Gastrocnemius medialis (tissue), 4 donors: ENCODE data around the gene ISCA2.

Experiments used
- POLR2A ChIP-seq, 2 donors: fragments of 450-650 bp; IDR thresholded peaks; one replicate each; pipeline ENCODE4 v1.6.1; 2017; ENCODE audit warnings: antibody characterized with exemption in 2 of 2, mild to moderate bottlenecking in 2 of 2, moderate library complexity in 2 of 2
- TF ChIP-seq, protein P1 (sequence below), 5 experiments: fragments of 450-650 bp in 3 of 5; fragments of 200-600 bp in 2 of 5; sonication (generic) in 2 of 5; IDR thresholded peaks in 4 of 5; conservative IDR thresholded peaks in 1 of 5; 1 replicate in 4 of 5; 2 replicates in 1 of 5; pipeline ENCODE4 v1.5.1; 2016 to 2019; ENCODE audit warnings: antibody characterized with exemption in 5 of 5, mild to moderate bottlenecking in 3 of 5, moderate library complexity in 3 of 5

DNA sequence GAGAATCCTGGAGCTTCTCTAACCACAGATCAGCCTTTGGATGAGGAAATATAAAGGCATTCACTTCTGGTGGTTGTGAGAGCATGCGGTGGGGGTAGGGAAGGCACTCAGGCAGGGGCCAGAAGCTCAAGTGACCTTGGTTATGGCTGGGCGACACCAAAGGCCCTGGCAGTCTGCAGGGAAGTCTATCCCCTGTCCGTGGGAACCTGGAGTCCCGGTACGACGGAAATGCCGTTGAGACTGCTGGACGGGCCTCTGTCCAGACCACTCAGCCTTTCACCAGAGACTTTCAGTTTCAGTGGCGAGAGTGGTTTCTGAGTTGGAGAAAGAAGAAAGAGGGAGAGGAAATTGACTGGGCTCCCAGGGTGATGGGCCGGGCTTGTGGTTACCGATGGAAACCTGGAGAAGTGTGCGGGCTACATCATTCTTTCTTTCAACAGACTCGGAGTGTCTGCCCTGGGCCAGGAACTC lies 20.9 kb downstream of the ISCA2 start:
- TF ChIP-seq, protein P1, sequence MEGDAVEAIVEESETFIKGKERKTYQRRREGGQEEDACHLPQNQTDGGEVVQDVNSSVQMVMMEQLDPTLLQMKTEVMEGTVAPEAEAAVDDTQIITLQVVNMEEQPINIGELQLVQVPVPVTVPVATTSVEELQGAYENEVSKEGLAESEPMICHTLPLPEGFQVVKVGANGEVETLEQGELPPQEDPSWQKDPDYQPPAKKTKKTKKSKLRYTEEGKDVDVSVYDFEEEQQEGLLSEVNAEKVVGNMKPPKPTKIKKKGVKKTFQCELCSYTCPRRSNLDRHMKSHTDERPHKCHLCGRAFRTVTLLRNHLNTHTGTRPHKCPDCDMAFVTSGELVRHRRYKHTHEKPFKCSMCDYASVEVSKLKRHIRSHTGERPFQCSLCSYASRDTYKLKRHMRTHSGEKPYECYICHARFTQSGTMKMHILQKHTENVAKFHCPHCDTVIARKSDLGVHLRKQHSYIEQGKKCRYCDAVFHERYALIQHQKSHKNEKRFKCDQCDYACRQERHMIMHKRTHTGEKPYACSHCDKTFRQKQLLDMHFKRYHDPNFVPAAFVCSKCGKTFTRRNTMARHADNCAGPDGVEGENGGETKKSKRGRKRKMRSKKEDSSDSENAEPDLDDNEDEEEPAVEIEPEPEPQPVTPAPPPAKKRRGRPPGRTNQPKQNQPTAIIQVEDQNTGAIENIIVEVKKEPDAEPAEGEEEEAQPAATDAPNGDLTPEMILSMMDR (IDR thresholded peaks at IDR 0.05 in 4 of 5, conservative IDR thresholded peaks at IDR 0.05 in 1 of 5), result no peak
- TF ChIP-seq POLR2A (IDR thresholded peaks at IDR 0.05), result no peak
